ENCODE measurements around the gene GPR137.

Gene GPR137

GRCh38 chr11:64264371-64264852, 21.2 kb upstream of the GPR137 start:
- peak; percentile 70 for DNase-seq
- Histone ChIP-seq H3K36me3 (peaks cover 3% of the 10 kb centered on the region), H3K27me3 (no peaks in the 10 kb centered on the region), H3K4me3 (ENCODE audit: low read depth, low read length) (no peak overlapping the region), H3K9me3 (no peaks in the 10 kb centered on the region), H3K4me1 (peaks cover 21% of the 10 kb centered on the region)
- TF ChIP-seq, protein P1, sequence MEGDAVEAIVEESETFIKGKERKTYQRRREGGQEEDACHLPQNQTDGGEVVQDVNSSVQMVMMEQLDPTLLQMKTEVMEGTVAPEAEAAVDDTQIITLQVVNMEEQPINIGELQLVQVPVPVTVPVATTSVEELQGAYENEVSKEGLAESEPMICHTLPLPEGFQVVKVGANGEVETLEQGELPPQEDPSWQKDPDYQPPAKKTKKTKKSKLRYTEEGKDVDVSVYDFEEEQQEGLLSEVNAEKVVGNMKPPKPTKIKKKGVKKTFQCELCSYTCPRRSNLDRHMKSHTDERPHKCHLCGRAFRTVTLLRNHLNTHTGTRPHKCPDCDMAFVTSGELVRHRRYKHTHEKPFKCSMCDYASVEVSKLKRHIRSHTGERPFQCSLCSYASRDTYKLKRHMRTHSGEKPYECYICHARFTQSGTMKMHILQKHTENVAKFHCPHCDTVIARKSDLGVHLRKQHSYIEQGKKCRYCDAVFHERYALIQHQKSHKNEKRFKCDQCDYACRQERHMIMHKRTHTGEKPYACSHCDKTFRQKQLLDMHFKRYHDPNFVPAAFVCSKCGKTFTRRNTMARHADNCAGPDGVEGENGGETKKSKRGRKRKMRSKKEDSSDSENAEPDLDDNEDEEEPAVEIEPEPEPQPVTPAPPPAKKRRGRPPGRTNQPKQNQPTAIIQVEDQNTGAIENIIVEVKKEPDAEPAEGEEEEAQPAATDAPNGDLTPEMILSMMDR (IDR thresholded peaks at IDR 0.05; ENCODE audit: low read depth, low read length): no peak

- no peak for DNase-seq
- Histone ChIP-seq H3K9me3 (no peaks in the 10 kb centered on the region), H3K4me3 (ENCODE audit: low read depth, low read length) (no peak overlapping the region), H3K27me3 (no peaks in the 10 kb centered on the region), H3K4me1 (peaks cover 21% of the 10 kb centered on the region), H3K36me3 (peaks cover 3% of the 10 kb centered on the region)
- TF ChIP-seq, protein P1 (IDR thresholded peaks at IDR 0.05; ENCODE audit: low read depth, low read length): no peak
Observed at GRCh38 chr11:64265176-64266160, 20.2 kb upstream of the GPR137 start.

- peaks cover 21% of the 10 kb centered on the region for H3K4me1 ChIP-seq
- TF ChIP-seq, protein P1 (IDR thresholded peaks at IDR 0.05; ENCODE audit: low read depth, low read length): no peak
- no peak overlapping the region for H3K4me3 ChIP-seq (ENCODE audit: low read depth, low read length)
- DNase-seq: no peak
- H3K27me3 ChIP-seq: no peaks in the 10 kb centered on the region
- H3K9me3 ChIP-seq: no peaks in the 10 kb centered on the region
- peaks cover 3% of the 10 kb centered on the region for H3K36me3 ChIP-seq
Observed at GRCh38 chr11:64266339-64266738, 19.3 kb upstream of the GPR137 start.

GRCh38 chr11:64267207-64267945, 18.3 kb upstream of the GPR137 start:
- DNase-seq: no peak
- Histone ChIP-seq H3K4me1 (peaks cover 21% of the 10 kb centered on the region), H3K4me3 (ENCODE audit: low read depth, low read length) (no peak overlapping the region), H3K9me3 (no peaks in the 10 kb centered on the region), H3K36me3 (peaks cover 3% of the 10 kb centered on the region), H3K27me3 (no peaks in the 10 kb centered on the region)
- TF ChIP-seq, protein P1 (IDR thresholded peaks at IDR 0.05; ENCODE audit: low read depth, low read length): no peak

DNA sequence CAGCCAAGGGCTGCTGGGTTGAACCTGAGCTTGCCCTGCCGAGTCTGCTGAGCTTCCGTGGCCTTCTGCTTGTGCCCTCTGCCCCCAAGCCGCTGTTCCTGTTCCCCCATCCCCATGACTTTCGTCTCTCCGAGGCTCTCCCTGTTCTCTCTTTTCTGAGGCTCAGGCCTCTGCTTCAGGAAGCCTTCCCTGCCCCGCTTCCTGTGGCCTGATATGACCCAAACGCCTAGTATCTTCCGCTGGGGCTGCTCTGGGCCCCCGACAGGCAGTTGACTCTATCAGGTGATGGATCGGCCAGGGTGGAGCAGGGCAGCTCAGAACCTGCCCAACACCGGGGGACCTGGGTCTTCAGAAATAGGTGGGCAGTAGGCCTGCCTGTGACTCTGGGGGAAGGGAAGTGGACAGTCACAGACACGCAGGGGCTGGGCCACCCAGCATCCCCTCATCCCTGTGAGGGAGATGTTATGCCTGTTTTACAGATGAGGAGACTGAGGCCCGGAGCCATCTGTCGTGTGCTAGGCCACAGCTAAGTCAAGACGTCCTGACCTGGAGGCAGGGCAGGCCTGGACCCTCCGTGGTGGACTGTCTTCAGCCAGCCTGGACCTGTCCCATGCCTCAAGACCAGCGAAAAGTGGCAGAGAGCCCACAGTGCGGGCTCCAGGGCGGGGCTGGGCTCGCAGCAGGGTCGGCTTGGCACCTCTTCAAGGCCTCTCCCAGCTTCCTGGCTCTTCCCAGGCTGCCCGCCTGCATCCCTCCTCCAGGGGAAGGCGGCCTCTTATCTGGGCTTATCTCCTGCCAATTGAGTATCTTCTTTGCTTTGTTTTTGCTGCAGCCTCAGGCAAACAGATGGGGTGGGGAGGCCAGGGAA, 17.4 kb upstream of the GPR137 start:
- Histone ChIP-seq H3K9me3 (no peaks in the 10 kb centered on the region), H3K27me3 (no peaks in the 10 kb centered on the region), H3K36me3 (peaks cover 3% of the 10 kb centered on the region; the same call in 1 of the 2 replicates), H3K4me1 (peaks cover 15% of the 10 kb centered on the region), H3K4me3 (ENCODE audit: low read depth, low read length) (peak overlapping the region; percentile 59)
- TF ChIP-seq, protein P1 (IDR thresholded peaks at IDR 0.05; ENCODE audit: low read depth, low read length): no peak
- DNase-seq: peak; percentile 77
